ENCODE results near the gene LDLRAD3. TPM values are rescaled to one million over a fixed set of nuclear protein-coding genes. Genes with fewer than 3 reads are reported as not detected.

The LDLRAD3 gene
- total RNA-seq, 1 experiment from 2014 or later = 12.1 TPM

DNA sequence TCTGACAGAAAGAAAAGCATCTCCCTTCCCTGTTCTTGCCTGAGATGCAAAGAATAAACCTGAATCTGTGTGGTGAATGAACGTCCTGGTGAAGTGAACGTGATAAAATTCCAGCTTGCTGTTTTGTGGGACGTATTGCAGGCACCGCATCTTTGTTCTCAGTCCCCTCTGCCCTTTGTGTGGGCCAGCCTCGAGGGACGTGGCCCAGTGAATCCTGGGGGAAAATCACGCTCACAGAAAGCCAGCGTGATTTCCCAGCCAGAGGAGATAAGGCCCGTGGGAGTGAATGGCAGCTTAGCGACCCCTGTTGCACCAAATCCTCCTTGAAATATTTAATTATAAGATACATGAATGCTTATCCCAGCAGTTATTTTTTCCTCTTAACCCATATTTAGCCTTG is 216.2 kb downstream of the LDLRAD3 start:
- Histone ChIP-seq H2BK12ac (ENCODE audit: insufficient read length, low read depth, low read length) (no peak overlapping the region), H3K23me2 (ENCODE audit: insufficient read length, low read depth, low read length, poor library complexity, severe bottlenecking) (no peaks in the 10 kb centered on the region), H2BK120ac (ENCODE audit: low read depth, low read length, poor library complexity, severe bottlenecking) (no peak overlapping the region), H4K5ac (ENCODE audit: insufficient read length, low read depth, low read length) (no peak overlapping the region), H2BK20ac (ENCODE audit: low read depth, low read length, poor library complexity, severe bottlenecking) (no peak overlapping the region), H4K20me1 (ENCODE audit: control insufficient read depth, insufficient read depth, insufficient read length) (no peaks in the 10 kb centered on the region), H3K4me2 (ENCODE audit: insufficient read depth, insufficient read length, low read length) (no peak overlapping the region), H3K4ac (ENCODE audit: low read depth, low read length) (no peak overlapping the region), H3K18ac (ENCODE audit: insufficient read length, low read depth, low read length) (no peak overlapping the region), H2BK5ac (ENCODE audit: insufficient read length, low read length) (no peak overlapping the region), H2AK5ac (ENCODE audit: insufficient read length, low read length) (no peak overlapping the region), H3K9ac (ENCODE audit: extremely low read depth, insufficient read length, low read length) (no peak overlapping the region), H4K91ac (ENCODE audit: insufficient read length, low read depth, low read length) (no peak overlapping the region), H3K23ac (ENCODE audit: insufficient read length, low read depth, low read length) (no peak overlapping the region), H2AFZ (ENCODE audit: low read length) (no peak overlapping the region), H3K79me1 (ENCODE audit: insufficient read depth, low read depth, low read length, poor library complexity, severe bottlenecking) (no peaks in the 10 kb centered on the region), H2BK15ac (ENCODE audit: low read depth, low read length) (no peak overlapping the region), H3K4me1 (ENCODE audit: insufficient read depth, low read length) (peaks cover 6% of the 10 kb centered on the region; the same call in 1 of the 2 replicates), H3K79me2 (ENCODE audit: insufficient read depth, low read length) (no peaks in the 10 kb centered on the region), H4K8ac (replicated peaks; ENCODE audit: insufficient read length, low read depth, low read length) (no peak overlapping the region), H3K9me3 (ENCODE audit: control insufficient read depth, low read depth, low read length) (no peaks in the 10 kb centered on the region), H3T11ph (ENCODE audit: low read length) (no peak overlapping the region), H3K27ac (ENCODE audit: insufficient read length, low read depth, low read length) (no peak overlapping the region), H3K14ac (ENCODE audit: insufficient read depth, low read length) (no peak overlapping the region), H3K56ac (ENCODE audit: insufficient read length, low read depth, low read length) (no peak overlapping the region), H3K27me3 (ENCODE audit: insufficient read depth, low read length) (no peaks in the 10 kb centered on the region)
- 0 out of 5 replicates have a peak overlapping the region, but pooled peaks of 1 of the 2 experiments have one; percentile 29 for H3K4me3 Mint-ChIP-seq
- no CpG with 5 or more reads among the region's 10 CpGs for WGBS (ENCODE audit: extremely low coverage, insufficient read length, low lambda C conversion rate)
- H3K27me3 Mint-ChIP-seq (ENCODE audit: low read depth) = no peaks in the 10 kb centered on the region
- DNase-seq = no peak
- H3K36me3 Mint-ChIP-seq (ENCODE audit: insufficient read depth in 1 of 3, low read depth in 3 of 3) = no peaks in the 10 kb centered on the region; a peak in 1 of 7 replicates
- TF ChIP-seq, protein P1, sequence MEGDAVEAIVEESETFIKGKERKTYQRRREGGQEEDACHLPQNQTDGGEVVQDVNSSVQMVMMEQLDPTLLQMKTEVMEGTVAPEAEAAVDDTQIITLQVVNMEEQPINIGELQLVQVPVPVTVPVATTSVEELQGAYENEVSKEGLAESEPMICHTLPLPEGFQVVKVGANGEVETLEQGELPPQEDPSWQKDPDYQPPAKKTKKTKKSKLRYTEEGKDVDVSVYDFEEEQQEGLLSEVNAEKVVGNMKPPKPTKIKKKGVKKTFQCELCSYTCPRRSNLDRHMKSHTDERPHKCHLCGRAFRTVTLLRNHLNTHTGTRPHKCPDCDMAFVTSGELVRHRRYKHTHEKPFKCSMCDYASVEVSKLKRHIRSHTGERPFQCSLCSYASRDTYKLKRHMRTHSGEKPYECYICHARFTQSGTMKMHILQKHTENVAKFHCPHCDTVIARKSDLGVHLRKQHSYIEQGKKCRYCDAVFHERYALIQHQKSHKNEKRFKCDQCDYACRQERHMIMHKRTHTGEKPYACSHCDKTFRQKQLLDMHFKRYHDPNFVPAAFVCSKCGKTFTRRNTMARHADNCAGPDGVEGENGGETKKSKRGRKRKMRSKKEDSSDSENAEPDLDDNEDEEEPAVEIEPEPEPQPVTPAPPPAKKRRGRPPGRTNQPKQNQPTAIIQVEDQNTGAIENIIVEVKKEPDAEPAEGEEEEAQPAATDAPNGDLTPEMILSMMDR (conservative IDR thresholded peaks at IDR 0.05) = no peak
- H3K4me1 Mint-ChIP-seq = peaks cover 10 to 11% of the 10 kb centered on the region in 2 experiments; a peak in 3 of 4 replicates
- H3K9me3 Mint-ChIP-seq = no peaks in the 10 kb centered on the region
- H3K27ac Mint-ChIP-seq = peak overlapping the region in 1 of 3 experiments; percentile 53; a peak in 1 of 7 replicates
